NCI-H2196 treated with DMSO at 0.1 percent for 48 hours (cell line): ENCODE results near the gene ITSN1.
"Not testable (repeated sequence)": the region's sequence is repeated elsewhere in the genome, so short reads cannot be mapped to it uniquely, and the experiment has no call there.

Experiments used
- DNase-seq: peaks from one replicate; lab custom pipeline; 2025; ENCODE audit not compliant: unreplicated experiment; lab: John Stamatoyannopoulos, UW

Gene ITSN1

DNA sequence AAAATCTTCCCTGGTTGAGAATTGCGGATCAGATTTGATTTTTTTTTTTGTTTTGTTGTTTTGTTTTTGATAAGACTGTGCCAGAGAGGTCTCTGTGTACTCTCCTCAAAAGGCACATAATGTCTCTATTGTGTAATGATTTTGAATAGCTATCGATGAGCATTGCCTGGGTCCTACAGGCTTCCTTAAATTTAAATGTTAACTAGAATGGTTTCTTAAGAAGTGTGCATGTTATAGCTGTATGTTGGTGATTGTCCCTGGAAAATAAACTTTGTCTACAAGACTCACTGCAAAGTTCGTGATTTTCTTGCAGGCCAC, 121.2 kb downstream of the ITSN1 start:
- DNase-seq = no peak

DNA sequence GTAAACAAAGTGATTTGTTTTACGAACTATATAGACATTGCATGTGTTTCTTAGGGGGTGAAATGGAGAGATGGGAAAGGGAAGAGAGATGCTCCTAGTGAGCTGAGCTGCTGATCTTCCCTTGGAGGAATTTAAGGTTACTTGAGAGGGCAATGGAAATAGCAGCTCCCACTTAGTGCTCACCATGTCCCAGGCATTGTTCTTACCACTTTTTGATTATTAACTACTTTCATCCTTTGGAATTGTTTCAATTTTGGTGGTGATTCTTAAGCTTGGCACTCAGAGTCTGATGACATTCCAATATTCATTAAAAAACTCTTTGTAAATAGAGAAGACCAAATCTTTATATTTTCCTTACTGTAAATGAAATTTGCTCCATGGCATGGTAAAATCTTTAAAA, 124.9 kb downstream of the ITSN1 start:
- no peak for DNase-seq

DNA sequence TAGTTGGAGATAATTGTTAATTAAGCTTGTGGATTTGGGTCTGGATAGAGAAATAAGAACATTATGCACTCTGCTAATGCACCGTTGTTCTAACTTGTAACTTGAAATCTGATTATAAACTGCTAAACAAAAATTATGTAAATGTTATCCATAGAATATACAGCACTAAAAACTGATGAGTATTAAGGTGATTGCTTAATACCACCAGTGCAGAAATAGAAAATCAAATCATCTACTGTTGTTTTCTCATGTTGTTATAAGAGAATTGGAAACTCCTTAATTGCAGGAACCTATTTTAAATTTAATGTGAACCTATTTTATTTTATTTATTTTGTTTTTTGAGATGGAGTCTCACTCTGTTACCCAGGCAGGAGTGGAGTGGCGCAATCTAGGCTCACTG, 125.7 kb downstream of the ITSN1 start:
- DNase-seq = no peak

DNA sequence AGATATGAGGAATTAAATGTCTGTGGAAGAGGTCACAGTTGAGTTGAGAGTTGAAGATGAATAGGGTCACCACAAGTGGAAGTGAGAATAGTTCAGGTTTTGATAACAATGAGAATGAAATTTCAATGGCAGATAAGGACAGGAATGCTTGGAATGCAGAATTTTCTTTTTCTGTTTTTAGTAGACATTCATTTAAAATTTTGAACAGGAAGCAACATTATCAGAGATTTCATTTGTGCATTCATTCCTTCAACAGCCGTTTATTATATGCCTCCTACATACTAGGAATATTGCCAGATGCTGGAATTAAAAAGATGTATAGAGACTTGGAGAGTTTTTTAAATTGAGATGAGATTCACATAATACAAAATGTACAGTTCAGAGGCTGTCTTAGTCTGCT, 126.8 kb downstream of the ITSN1 start:
- DNase-seq = no peak

DNA sequence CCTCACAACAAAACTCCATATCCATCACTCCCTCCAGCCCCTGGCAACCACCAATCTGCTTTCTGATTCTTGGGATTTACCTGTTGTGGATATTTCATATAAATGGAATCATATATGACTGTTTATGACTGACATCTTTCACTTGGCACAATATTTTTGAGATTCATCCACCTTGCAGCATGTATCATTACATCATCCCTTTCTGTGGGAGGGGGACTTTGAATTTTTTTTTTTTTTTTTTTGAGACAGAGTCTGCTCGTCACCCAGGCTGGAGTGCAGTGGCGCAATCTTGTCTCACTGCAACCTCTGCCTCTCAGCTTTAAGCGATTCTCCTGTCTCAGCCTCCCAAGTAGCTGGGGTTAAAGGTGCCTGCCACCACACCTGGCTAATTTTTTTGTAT, 128.2 kb downstream of the ITSN1 start:
- no peak for DNase-seq

DNA sequence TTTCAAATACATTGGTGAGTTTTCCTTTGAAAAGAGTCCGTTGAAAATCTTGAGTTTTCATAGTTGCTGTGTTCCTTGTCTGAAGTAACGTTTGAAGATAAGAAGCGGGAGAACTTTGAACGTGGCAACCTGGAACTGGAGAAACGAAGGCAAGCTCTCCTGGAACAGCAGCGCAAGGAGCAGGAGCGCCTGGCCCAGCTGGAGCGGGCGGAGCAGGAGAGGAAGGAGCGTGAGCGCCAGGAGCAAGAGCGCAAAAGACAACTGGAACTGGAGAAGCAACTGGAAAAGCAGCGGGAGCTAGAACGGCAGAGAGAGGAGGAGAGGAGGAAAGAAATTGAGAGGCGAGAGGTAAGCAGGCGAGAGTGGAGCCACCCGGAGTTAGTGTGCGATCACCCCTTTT, 129.7 kb downstream of the ITSN1 start:
- DNase-seq = no peak

DNA sequence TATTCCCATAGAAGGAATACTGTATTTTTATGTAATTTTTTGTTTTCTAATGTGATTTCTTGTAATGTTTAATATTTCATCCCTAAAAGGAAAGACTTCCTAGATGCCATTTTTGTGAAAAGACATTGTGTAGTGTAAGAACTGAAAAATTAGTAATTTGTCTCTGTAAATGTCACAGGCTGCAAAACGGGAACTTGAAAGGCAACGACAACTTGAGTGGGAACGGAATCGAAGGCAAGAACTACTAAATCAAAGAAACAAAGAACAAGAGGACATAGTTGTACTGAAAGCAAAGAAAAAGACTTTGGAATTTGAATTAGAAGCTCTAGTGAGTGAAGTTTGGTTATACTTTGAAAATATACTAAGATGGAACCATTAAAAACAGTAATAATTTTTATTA, 132.2 kb downstream of the ITSN1 start:
- DNase-seq = no peak

DNA sequence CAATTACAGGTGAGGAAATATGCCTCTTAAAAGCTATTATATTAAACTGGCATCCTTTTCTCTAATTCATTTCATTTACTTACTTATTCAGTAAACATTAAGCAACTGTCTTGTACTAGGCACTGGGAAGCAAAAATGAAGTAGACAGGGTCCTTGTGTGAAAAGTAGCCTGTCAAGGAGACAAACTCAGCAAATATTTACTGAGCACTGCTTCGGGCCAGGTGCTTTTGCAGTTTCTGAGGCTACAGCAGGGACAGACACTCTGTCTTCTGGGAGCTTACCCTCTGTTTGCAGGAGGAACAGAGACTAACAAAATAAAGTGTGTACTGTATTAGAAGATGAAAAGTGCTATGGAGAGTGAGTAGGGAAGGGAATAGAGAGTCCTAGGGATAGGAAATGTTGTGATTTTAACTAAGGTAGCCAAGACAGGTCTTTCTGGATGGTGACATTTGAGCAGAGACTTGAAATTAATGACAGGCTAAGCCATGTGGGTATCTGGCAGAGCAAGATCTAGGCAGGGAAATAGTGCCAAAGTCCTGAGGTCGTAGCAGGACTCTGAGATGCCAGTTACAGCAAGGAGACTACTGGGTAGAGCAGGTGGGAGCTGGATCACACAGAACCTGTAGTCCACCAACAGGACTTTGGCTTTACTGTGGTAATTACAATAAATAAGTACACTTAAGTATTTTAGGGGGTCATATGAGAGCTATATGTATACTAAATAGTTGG, 133.0 kb downstream of the ITSN1 start:
- DNase-seq = no peak

DNA sequence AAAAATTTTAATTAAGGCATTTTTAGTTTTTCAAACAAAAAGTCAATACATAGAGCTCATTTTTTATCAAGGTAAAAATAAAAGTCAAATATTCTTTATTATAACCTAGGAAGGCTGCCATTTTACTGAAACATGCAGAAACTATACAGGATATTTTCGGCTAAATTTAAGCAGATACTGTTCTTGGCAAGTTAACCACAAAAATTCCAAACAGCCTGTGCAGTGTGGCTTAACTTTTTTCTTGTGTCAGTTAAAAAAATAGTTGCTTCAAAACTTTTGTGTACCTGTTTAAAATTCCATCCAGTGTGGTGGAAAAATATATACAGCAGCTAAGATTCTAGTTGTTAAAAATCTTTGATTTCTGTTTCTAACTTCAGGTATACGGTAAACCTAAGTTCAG, 138.3 kb downstream of the ITSN1 start:
- no peak for DNase-seq

DNA sequence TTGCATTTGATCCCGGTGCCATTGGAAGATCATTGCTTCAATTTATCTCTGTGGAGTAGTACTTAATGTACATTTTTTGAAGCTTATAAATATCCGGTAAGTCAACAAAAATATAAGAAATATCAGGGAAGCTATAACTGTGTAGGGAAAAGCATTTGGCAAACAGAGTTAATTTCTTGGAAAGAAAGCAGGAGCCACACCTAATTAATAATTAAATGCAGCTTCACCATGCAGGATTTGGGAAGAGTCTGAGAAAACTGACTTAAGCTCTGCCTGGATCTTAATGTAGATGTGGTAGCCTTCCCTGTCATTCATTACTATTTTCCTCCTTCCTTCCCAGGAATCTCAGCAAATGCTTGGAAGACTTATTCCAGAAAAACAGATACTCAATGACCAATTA, 138.8 kb downstream of the ITSN1 start:
- DNase-seq = no peak

DNA sequence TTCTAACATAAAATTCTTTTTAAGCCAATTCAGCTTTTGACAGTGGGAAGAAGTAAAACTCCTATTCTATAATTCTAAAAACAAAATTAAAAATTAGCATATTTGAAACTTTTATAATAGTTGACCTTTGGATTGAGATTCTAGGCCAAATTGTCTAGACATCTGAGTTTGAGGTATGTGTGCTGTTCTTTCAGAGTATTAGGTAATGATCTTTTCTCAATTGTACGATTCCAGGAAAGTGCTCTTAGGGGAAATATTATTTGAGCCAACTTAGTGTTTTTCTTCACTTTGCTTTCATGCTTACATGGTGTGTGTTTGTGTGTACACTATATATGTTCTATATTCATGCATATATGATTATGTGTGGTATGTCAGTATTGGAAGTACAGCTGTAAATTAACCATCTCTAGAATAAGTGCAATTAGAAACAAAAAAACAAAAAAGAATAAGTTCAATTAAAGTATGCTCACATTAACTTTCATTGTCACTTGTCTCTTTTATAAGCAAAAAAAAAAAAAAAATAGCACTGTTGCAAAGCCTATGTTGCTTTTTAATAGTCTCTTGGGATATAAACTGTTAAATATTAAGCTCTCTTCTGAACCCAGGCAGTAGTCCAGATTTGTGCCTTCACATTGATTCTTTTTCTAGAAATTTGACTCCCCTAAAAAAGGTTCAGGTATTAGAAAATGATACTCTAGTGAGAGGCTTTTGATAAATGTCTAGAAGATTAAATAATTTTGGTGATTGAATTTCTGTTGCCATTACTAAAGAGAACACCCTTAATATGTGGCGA, 141.1 kb downstream of the ITSN1 start:
- DNase-seq = no peak

DNA sequence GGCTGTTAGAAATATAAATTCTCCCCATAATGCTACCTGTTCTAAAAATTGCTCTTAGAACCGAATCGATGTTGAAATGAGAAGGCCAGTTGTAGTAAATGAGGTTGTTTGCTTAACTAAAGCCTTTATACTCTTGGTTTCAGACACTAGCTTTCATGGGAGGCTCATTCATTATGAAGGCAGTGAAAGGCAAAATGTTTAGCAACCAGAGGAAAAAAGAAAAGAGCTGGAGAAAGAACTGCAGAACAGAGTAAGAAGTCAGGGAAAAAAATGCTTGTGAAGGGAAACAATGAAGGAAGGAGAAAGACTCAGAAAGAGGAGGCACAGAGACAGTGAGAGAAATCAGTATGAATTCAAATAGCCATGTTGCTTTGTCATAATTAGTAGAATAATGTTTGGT, 145.1 kb downstream of the ITSN1 start:
- DNase-seq = no peak

DNA sequence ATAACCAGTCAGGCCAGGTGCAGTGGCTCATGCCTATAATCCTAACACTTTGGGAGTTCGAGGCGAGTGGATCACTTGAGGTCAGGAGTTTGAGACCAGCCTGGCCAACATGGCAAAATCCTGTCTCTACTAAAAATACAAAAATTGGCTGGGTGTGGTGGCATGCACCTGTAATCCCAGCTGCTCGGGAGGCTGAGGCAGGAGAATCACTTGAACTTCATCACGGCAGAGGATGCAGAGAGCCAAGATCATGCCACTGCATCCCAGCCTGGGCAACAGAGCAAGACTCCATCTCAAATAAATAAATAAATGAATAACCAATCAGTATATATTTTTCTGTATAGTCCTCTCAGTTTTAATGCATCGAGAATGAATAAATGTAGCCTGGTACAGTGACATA, 146.1 kb downstream of the ITSN1 start:
- not testable (repeated sequence) for DNase-seq

DNA sequence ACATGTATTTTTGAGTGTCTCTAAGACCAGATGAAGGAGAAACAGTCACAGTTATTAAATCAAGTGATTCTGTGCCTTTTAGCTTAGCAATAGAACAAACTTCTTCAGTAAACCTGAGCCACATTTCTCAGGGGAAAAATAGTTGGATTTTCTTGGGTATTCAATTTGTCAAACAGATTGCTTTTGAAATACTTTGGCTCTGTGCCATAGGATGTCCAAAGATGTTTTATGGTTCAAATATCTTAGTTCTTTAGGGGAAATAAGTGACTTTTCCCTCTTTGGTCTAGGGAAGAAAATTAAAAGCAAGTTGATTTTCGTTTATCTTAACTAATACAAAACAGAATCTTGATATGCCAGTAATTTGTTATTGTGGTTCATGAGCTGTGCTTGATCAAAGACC, 147.4 kb downstream of the ITSN1 start:
- DNase-seq = no peak

DNA sequence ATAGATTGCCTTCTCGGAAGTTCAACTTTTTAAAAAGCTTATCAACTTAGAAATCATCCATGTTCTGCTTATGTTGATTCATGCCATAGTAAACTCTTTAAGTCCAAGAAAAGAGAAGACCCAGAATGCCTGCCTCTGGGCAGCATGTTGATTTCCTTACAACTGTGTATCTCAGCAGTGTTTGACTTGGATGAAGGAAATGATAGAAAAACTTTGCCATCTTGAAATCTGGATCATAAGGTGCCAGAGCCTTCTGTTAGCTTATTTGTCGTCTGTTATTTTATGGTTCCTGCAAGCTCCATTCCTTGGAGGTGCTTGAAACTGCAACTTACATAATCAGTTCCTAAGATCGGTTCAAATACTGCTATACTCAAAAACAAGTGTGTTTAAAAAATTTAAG, 148.8 kb downstream of the ITSN1 start:
- DNase-seq = no peak

DNA sequence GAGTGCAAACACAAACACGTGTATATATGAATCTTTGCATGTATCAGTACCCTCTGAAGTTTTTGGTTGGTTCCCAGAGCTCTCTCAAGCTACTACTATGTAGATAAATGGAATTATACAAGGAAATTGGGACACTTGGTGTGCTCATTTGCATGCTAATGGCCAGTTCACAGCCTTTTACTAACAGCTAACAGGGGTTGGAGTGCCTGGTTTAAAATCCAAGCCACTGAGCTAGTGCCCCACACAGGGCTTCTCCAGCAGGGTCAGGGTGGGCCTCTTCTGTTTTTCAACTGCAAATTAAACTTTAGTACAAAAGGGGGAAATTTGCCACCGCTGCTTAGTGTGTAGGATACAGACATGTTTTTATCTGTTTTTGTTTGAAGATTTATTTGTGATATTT, 152.3 kb downstream of the ITSN1 start:
- no peak for DNase-seq

DNA sequence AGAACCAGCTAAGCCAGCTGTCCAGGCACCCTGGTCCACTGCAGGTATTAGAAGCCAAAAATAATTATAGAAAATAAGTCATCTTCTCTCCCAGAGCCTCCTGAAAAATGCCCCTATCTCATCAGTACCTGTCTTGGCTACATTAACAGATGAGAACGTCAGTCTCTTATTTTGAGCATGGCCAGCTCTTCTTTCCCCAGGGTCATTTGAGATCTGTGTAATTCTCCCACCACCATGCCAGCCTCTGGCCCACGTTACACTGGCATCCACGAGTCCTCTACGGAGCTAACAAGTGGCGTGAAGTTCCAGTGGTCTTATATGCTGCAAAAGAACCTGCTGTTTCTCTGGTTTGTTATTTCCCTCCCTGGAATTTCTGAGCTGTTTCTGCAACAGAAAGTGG, 155.3 kb downstream of the ITSN1 start:
- no peak for DNase-seq

DNA sequence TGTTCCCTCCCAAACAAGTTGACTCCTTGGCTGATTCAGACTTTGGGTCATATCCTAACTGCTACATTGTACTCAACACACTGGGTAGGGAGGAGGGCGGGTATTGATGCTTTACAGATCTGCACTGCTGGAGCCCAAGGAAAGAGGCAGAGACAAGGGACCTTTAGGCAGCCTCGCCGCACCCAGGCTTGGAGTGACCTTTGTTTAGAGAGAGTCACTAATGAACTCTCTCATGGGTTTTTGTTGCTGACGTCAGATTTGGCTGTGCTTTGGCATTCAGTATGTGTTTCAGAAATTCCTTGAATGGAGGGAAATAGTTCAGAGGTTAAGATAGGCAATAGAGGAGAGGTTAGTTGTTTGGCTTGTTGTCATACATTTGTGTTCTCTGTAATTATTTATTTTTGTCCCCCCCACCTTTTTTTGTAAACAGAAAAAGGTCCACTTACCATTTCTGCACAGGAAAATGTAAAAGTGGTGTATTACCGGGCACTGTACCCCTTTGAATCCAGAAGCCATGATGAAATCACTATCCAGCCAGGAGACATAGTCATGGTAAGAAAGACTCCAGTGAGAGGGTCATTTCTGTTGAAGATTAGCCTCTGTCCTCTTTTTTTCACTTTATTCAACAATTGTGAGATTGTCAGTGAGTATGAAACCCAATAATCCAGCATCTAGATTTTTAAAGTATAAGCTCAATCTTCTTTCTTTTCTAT, 157.2 kb downstream of the ITSN1 start:
- DNase-seq = no peak

DNA sequence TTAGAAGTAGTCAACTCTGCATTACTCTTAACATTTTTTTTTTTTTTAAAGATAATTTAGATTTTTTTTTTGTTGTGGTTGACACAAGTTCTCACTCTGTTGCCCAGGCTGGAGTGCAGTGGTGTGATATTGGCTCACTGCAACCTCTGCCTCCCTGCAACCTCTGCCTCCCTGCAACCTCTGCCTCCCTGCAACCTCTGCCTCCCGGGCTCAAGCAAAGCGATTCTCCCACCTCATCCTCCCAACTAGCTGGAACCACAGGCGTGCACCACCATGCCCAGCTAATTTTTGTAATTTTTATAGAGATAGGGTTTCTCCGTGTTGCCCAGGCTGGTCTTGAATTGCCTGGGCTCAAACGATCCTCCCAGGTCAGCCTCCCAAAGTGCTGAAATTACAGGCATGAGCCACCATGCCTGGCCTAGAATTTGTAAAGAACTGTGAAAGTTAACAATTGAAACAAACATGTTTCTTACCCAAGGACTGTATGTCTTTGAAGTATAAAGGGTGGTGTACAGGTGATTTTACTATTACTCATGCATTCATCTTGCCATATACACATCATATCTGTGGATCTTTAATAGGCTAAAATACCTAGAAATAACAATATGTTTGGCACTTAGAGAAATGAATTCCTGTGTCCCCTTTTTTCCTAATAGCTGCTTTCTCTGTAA, 158.6 kb downstream of the ITSN1 start:
- DNase-seq = no peak

DNA sequence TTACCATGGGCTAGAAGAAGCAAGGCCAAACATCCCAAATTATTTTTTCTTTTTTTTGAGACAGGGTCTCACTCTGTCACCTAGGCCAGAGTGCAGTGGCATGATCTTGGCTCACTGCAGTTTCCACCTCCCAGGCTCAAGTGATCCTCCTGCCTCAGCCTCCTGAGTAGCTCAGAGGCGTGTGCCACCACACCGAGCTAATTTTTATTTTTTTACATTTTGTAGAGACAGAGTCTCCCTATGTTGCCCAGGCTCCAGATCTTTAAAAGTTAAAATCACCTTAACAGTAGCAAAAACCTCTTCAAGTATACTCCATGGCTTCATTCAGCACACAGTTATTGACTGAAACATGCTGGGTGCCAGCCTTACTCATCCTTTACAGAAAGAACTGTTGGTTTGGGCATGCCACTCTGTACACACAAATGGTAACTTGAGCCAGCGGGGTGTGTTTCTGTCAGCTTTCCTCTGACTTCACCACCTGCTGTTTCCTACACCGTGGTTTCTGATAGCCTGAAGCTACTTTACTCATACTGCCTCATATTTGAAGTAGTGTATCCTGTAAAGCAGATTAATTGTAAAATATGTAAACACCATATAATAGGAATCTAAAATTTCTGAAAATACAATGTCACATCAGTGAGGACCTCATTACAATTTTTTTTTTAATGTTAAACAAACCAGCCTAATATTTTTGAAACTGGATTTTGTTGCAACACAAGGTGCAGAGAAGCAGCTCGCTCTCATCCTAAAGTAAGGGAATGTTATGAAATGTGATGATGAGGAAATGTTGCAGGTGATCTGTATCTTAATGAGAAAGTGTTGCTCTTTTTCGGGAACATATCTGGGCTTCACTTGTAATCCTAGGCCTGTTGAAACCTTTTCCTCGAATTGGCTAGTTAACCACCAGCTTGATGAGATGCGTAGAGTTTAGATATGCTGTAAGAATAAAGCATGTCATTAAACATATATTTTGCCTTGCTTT, 159.4 kb downstream of the ITSN1 start:
- DNase-seq = peak; percentile 91

DNA sequence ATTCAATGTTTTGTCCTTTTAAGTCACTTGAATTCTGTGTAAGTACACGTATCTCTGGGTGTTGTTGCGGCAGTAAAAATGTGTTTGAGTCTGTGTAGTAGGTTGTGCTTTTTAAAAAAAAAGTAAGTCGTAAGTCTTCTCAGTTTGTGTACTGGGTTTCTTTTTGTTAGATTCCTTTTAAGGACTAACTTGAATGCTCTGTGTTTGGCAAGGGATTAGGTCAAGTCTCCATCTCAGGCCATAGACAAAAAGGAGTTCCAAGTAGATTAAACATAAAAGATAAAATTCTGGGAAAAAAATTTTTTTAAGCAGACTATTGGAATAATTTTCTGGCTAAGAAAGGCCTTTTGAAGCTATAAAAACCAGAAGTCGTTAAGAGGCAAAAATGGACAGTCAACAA, 160.2 kb downstream of the ITSN1 start:
- no peak for DNase-seq
